NT2/D1 (cell line): ENCODE data around the gene CEP250.
A peak's percentile ranks its signal among the peaks of the same experiment; 100 is the strongest.
"Not testable (repeated sequence)": the region's sequence is repeated elsewhere in the genome, so short reads cannot be mapped to it uniquely, and the experiment has no call there.

Experiments used
- DNase-seq: peaks from one replicate; pipeline ENCODE4 v3.0.0-alpha.2; 2011; ENCODE audit warnings: low read depth, low spot score
- H3K27me3 ChIP-seq: 2 replicates; pipeline ENCODE4 v1.6.0; 2011; ENCODE audit warnings: mild to moderate bottlenecking; ENCODE audit not compliant: insufficient read length, insufficient read depth
- H3K36me3 ChIP-seq: 2 replicates; pipeline ENCODE4 v1.6.1; 2011; ENCODE audit warnings: mild to moderate bottlenecking, low read length, mixed read lengths; ENCODE audit not compliant: insufficient read depth, insufficient read length
- H3K4me1 ChIP-seq: 2 replicates; pipeline ENCODE4 v1.5.1; 2011; ENCODE audit not compliant: insufficient read depth, insufficient read length
- H3K4me3 ChIP-seq: 2 replicates; pipeline ENCODE4 v1.5.1; 2011; ENCODE audit warnings: low read depth; ENCODE audit not compliant: insufficient read length
- H3K9ac ChIP-seq: 2 replicates; pipeline ENCODE4 v1.6.0; 2011; ENCODE audit warnings: low read depth; ENCODE audit not compliant: insufficient read length
- H3K9me3 ChIP-seq: 2 replicates; pipeline ENCODE4 v1.5.1; 2011; ENCODE audit warnings: mild to moderate bottlenecking, low read length; ENCODE audit not compliant: insufficient read depth
- SUZ12 ChIP-seq: IDR thresholded peaks from 2 replicates; pipeline ENCODE4 v1.6.1; 2011; ENCODE audit not compliant: insufficient read length, insufficient read depth; ENCODE audit errors: extremely low read depth
- YY1 ChIP-seq: IDR thresholded peaks from 2 replicates; pipeline ENCODE4 v1.6.1; 2011; ENCODE audit not compliant: insufficient read length, insufficient read depth
- ZNF274 ChIP-seq: IDR thresholded peaks from 2 replicates; pipeline ENCODE4 v1.6.1; 2011; ENCODE audit warnings: mild to moderate bottlenecking, low read depth, low read length

CEP250 gene

DNA sequence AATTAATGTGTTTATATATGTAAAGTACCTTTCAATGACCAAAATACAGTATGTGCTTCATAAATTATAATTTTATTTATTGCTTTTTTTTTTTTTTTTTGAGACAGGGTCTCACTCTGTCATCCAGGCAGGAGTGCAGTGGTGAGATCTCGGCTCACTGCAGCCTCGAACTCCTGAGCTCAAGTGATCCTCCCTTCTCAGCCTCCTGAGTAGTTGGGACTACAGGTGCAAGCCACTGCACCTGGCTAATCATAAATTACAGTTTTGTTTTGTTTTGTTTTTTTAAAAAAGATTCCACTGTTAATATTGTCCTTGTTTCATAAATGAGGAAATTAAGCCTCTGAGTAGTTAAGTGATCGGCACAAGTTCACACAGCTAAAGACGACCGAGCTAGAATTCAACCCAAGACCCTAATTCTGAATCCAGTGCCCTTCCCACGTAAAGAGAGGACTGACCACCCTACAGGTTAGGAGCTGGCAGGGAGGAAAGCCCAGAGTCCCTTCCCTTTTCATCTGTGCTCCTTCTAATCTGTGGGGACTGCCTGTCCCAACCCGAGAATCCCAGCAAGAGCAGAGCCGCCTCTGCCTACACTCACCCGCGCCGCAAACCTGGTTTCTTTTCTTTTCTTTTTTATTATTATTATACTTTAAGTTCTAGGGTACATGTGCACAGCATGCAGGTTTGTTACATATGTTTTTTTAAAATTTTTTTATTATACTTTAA lies 8.9 kb upstream of the CEP250 start:
- no peaks in the 10 kb centered on the region for H3K36me3 ChIP-seq
- no peaks in the 10 kb centered on the region for H3K9me3 ChIP-seq
- H3K4me1 ChIP-seq, result no peaks in the 10 kb centered on the region
- H3K27me3 ChIP-seq, result no peaks in the 10 kb centered on the region
- TF ChIP-seq YY1, result no peak
- DNase-seq, result no peak
- H3K9ac ChIP-seq, result no peak overlapping the region
- H3K4me3 ChIP-seq, result no peak overlapping the region

DNA sequence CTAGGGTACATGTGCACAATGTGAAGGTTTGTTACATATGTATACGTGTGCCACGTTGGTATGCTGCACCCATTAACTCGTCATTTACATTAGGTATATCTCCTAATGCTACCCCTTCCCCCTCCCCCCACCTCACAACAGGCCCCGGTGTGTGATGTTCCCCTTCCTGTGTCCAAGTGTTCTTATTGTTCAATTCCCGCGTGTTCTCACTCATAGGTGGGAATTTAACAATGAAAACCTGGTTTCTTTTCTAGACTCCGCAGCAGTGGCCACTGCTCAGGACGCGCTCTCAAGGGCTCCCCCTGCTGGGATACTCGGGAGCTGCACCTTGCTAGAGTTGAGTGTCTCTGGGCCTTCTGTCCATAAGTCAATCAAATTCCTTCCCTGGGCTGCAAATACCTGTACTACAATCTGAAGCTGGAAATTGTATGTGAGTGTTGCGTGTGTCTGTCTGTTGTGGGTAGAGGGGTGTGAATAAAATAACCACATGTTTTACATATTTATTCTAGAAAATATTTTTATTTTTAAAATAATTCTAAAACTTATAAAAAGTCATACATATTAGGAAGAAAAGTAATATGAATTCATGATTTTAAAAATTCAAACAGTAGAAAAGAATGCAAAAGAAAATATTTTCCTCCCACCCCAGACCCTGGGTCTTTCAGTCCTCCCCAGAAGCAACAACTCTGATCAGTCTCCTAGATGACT lies 8.2 kb upstream of the CEP250 start:
- H3K9ac ChIP-seq, result no peak overlapping the region
- no peaks in the 10 kb centered on the region for H3K27me3 ChIP-seq
- peak; percentile 71 for DNase-seq
- no peaks in the 10 kb centered on the region for H3K36me3 ChIP-seq
- no peaks in the 10 kb centered on the region for H3K4me1 ChIP-seq
- H3K4me3 ChIP-seq, result no peak overlapping the region
- H3K9me3 ChIP-seq, result no peaks in the 10 kb centered on the region
- TF ChIP-seq YY1 (no peak), ZNF274 (no peak), SUZ12 (no peak)

DNA sequence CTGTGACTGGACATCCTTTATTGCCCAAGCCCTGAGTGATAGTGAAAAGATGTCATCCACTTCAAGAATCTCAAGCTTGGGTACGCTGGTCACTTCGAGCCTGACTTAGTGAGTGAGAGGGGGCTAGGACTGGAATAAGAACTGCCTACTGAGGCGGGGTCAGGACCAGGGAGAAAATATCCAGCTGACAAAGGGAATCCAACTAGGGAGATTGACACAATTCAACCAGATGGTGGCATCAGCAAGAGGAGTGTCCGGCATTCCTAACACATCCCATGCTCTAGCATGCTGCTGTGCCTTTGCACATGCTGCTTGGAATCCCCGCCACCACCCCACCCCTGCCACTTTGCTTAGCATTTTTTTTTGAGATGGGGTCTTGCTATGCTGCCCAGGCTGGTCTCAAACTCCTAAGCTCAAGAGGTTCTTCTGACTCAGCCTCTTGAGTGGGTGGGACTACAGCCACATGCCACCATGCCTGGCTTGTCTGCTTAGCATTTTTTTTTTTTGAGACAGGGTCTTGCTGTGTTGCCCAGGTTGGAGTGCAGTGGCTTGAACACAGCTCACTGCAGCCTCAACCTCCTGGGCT lies 6.5 kb upstream of the CEP250 start:
- no peaks in the 10 kb centered on the region for H3K36me3 ChIP-seq
- H3K27me3 ChIP-seq, result no peaks in the 10 kb centered on the region
- DNase-seq, result no peak
- H3K9me3 ChIP-seq, result no peaks in the 10 kb centered on the region
- TF ChIP-seq YY1, result no peak
- TF ChIP-seq SUZ12, result no peak
- TF ChIP-seq ZNF274, result no peak
- no peak overlapping the region for H3K4me3 ChIP-seq
- no peak overlapping the region for H3K9ac ChIP-seq
- peaks cover 3% of the 10 kb centered on the region for H3K4me1 ChIP-seq

DNA sequence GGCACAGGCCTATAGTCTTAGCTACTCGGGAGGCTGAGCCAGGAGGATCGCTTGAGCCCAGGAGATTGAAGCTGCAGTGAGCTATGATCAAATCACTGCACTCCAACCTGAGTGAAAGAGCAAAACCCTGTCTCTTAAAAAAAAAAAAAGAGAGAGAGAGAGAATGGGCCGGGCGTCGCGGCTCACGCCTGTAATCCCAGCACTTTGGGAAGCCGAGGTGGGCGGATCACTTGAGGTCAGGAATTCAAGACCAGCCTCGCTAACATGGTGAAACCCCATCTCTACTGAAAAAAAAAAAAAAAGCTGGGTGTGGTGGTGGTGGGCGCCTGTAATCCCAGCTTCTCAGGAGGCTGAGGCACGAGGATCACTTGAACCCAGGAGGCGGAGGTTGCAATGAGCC lies 5.5 kb upstream of the CEP250 start:
- H3K27me3 ChIP-seq, H3K36me3 ChIP-seq, H3K9ac ChIP-seq, H3K9me3 ChIP-seq, DNase-seq, H3K4me3 ChIP-seq, H3K4me1 ChIP-seq: not testable (repeated sequence)

DNA sequence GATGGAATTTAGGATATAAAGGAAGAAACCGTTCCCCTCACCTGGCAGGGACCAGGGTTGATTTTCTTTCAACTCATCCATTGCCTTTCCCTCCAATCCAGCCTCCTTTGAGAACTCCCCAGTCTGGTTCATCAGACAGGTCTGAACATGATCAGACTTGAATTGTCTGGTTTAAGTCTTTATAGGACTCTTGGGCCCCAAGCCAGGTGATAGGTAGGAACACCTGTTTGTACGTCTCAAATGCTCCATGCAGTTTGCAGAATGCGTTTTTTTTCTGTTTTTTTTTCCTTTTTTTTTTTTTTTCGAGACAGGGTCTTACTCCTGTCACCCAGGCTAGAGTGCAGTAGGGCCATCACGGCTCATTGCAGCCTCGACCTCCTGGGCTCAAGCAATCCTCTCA lies 4.1 kb upstream of the CEP250 start:
- no peak for DNase-seq
- Histone ChIP-seq H3K9ac (no peak overlapping the region), H3K9me3 (no peaks in the 10 kb centered on the region), H3K4me3 (no peak overlapping the region), H3K27me3 (no peaks in the 10 kb centered on the region), H3K4me1 (peaks cover 4% of the 10 kb centered on the region), H3K36me3 (no peaks in the 10 kb centered on the region)
- TF ChIP-seq ZNF274 (no peak), SUZ12 (no peak), YY1 (no peak)

DNA sequence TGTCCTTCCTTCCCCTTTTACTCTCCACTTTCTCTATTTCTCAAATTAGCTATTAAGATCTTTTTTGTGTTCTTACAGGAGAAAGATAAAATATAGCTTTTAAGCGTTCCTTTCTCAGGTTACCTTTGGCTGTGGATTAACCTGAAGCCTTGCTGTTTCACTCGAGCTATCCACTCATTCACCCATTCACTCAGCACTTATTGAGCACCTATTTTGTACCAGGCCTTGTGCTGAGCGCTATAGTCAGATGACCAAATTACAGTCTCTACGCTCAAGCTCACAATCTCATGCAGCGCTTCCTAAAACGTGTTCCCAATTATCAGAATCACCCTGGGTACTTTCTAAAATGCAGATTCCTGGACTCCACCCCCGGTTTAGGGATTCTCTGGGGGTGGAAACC lies 1.8 kb upstream of the CEP250 start:
- no peak for TF ChIP-seq SUZ12
- Histone ChIP-seq H3K4me3 (peak overlapping the region; percentile 35), H3K36me3 (peaks cover 9% of the 10 kb centered on the region), H3K4me1 (peaks cover 4% of the 10 kb centered on the region), H3K9me3 (no peaks in the 10 kb centered on the region), H3K9ac (peak overlapping the region; percentile 79), H3K27me3 (no peaks in the 10 kb centered on the region)
- DNase-seq, result no peak

DNA sequence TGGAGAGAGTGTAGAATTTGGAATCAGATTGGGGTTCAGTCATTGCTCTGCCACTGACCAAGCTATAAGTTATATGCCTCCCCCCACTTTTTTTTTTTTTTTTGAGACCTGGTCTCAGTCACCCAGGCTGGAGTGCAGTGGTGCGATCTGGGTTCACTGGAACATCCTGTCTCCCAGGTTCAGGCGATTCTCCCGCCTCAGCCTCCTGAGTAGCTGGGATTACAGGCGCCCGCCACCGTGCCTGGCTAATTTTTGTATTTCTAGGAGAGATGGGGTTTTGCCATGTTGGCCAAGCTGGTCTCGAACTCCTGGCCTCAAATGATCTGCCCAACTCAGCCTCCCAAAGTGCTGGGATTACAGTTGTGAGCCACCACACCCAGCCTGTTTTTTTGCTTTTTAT lies 1.3 kb downstream of the CEP250 start:
- H3K27me3 ChIP-seq, H3K4me1 ChIP-seq, DNase-seq, H3K9ac ChIP-seq, H3K9me3 ChIP-seq: not testable (repeated sequence)
- Histone ChIP-seq H3K4me3 (peak overlapping the region; percentile 81), H3K36me3 (peaks cover 32% of the 10 kb centered on the region)

DNA sequence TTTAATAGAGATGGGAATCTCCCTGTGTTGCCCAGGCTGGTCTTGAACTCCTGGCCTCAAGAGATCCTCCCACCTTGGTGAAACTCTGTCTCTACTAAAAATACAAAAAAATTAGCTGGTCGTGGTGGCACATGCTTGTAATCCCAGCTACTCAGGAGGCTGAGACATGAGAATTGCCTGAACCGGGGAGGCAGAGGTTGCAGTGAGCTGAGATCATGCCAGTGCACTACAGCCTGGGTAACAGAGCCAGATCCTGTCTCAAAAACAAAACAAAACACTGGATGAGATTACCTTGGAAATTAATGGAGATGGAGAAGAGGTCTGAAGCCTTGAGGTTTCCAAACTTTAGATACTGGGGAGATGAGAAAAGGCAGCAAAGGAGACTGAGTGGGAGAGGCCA lies 2.1 kb downstream of the CEP250 start:
- not testable (repeated sequence) for H3K27me3 ChIP-seq, DNase-seq, H3K9me3 ChIP-seq, H3K4me1 ChIP-seq, H3K9ac ChIP-seq, H3K4me3 ChIP-seq
- H3K36me3 ChIP-seq, result peaks cover 40% of the 10 kb centered on the region
